ENCODE measurements around the gene EIF4G3.

- no peak for TF ChIP-seq TAF1 (IDR thresholded peaks at IDR 0.05; ENCODE audit: borderline replicate concordance, insufficient read depth, low read length)
- TF ChIP-seq SIN3A (IDR thresholded peaks at IDR 0.05; ENCODE audit: borderline replicate concordance, insufficient read depth, low read length) = no peak
- TF ChIP-seq, protein P1, sequence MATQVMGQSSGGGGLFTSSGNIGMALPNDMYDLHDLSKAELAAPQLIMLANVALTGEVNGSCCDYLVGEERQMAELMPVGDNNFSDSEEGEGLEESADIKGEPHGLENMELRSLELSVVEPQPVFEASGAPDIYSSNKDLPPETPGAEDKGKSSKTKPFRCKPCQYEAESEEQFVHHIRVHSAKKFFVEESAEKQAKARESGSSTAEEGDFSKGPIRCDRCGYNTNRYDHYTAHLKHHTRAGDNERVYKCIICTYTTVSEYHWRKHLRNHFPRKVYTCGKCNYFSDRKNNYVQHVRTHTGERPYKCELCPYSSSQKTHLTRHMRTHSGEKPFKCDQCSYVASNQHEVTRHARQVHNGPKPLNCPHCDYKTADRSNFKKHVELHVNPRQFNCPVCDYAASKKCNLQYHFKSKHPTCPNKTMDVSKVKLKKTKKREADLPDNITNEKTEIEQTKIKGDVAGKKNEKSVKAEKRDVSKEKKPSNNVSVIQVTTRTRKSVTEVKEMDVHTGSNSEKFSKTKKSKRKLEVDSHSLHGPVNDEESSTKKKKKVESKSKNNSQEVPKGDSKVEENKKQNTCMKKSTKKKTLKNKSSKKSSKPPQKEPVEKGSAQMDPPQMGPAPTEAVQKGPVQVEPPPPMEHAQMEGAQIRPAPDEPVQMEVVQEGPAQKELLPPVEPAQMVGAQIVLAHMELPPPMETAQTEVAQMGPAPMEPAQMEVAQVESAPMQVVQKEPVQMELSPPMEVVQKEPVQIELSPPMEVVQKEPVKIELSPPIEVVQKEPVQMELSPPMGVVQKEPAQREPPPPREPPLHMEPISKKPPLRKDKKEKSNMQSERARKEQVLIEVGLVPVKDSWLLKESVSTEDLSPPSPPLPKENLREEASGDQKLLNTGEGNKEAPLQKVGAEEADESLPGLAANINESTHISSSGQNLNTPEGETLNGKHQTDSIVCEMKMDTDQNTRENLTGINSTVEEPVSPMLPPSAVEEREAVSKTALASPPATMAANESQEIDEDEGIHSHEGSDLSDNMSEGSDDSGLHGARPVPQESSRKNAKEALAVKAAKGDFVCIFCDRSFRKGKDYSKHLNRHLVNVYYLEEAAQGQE (IDR thresholded peaks at IDR 0.05; ENCODE audit: insufficient read depth in 1 of 2, low read depth in 2 of 2, low read length in 2 of 2) = no peak
- TF ChIP-seq FOXP2 (optimal IDR thresholded peaks at IDR 0.05; ENCODE audit: borderline replicate concordance, extremely low read depth, extremely low read length, insufficient read depth) = no peak
These were observed 289.5 kb downstream of the EIF4G3 start for GRCh38 chr1:20887246-20887645.
